ENCODE data around the gene FRMD4A.

DNA sequence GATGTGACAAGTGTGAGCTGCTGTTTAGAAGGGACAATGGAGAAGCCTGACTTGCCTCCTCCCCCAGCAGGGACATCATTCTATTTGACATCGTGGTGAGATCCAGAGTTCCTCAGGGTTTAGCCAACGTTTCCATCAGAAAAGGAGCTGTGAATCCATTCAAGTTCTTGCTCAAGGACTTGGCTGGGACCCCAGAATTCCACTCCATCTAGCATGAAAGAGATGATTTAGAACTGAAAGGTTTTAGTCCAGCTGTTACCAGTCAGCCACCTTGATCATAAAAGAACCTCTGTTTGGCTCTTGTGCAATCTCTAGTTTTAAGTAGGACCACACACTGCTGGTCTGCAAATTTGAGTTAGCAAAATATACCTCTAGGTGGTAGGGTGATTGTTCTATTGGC is 337.6 kb downstream of the FRMD4A start:
- TF ChIP-seq, protein P1, sequence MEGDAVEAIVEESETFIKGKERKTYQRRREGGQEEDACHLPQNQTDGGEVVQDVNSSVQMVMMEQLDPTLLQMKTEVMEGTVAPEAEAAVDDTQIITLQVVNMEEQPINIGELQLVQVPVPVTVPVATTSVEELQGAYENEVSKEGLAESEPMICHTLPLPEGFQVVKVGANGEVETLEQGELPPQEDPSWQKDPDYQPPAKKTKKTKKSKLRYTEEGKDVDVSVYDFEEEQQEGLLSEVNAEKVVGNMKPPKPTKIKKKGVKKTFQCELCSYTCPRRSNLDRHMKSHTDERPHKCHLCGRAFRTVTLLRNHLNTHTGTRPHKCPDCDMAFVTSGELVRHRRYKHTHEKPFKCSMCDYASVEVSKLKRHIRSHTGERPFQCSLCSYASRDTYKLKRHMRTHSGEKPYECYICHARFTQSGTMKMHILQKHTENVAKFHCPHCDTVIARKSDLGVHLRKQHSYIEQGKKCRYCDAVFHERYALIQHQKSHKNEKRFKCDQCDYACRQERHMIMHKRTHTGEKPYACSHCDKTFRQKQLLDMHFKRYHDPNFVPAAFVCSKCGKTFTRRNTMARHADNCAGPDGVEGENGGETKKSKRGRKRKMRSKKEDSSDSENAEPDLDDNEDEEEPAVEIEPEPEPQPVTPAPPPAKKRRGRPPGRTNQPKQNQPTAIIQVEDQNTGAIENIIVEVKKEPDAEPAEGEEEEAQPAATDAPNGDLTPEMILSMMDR (IDR thresholded peaks at IDR 0.05) = no peak
- TF ChIP-seq POLR2A (IDR thresholded peaks at IDR 0.05) = no peak
